Vagina (tissue), 2 donors: ENCODE data around the gene MPC1. TPM values are rescaled to one million over a fixed set of nuclear protein-coding genes. Genes with fewer than 3 reads are reported as not detected.

ENCODE experiments used
- DNase-seq, 2 donors: peaks; one replicate each; pipeline ENCODE4 v3.0.0-alpha.2; 2017; ENCODE audit errors: extremely low spot score in 2 of 2
- H3K27ac ChIP-seq: fragments of 200-600 bp; sonication (generic); one replicate; pipeline ENCODE4 v1.5.1; 2019
- H3K27me3 ChIP-seq: fragments of 200-600 bp; sonication (generic); one replicate; pipeline ENCODE4 v1.5.1; 2019
- H3K36me3 ChIP-seq, 2 donors: fragments of 200-600 bp; sonication (generic); one replicate each; pipeline ENCODE4 v1.5.1; 2017 to 2019
- H3K4me1 ChIP-seq: fragments of 200-600 bp; sonication (generic); one replicate; pipeline ENCODE4 v1.5.1; 2019
- H3K4me3 ChIP-seq, 2 donors: fragments of 200-600 bp; sonication (generic); 1 replicate in 1 of 2; 2 replicates in 1 of 2; pipeline ENCODE4 v1.5.1; 2016 to 2019
- H3K9me3 ChIP-seq: fragments of 200-600 bp; sonication (generic); one replicate; pipeline ENCODE4 v1.5.1; 2019
- CTCF ChIP-seq, 3 experiments: fragments of 450-650 bp in 2 of 3; fragments of 200-600 bp in 1 of 3; sonication (generic) in 1 of 3; IDR thresholded peaks; one replicate each; pipeline ENCODE4 v1.5.1; 2017 to 2019; ENCODE audit warnings: antibody characterized with exemption in 3 of 3, mild to moderate bottlenecking in 2 of 3, moderate library complexity in 2 of 3
- POLR2A ChIP-seq, 2 donors: fragments of 450-650 bp; IDR thresholded peaks; one replicate each; pipeline ENCODE4 v1.6.1; 2017; ENCODE audit warnings: antibody characterized with exemption in 2 of 2, mild to moderate bottlenecking in 2 of 2, moderate library complexity in 2 of 2
- POLR2AphosphoS5 ChIP-seq, 2 donors: sonication (generic); formaldehyde crosslinking; IDR thresholded peaks; one replicate each; pipeline ENCODE4 v1.9.0; 2017; ENCODE audit warnings: antibody characterized with exemption in 2 of 2, mild to moderate bottlenecking in 2 of 2, low read depth in 1 of 2; ENCODE audit not compliant: insufficient read depth in 1 of 2
- intact Hi-C: fragments of 100-400 bp; cut with DNase I; formaldehyde crosslinking; loops from one replicate; pipeline ENCODE4 v1.15.1; 2023
- total RNA-seq: library from RNA; depleted of rRNA; stranded (reverse); fragments of >200 nt; gene quantifications from one replicate; pipeline ENCODE4 v1.2.3, GENCODE V29; 2016

MPC1 gene
- total RNA-seq, 1 donor from 2014 or later: 44.0 TPM

GRCh38 chr6:166338854-166339253, 43.9 kb downstream of the MPC1 start:
- no peak overlapping the region for H3K4me3 ChIP-seq
- no peak for TF ChIP-seq POLR2A (IDR thresholded peaks at IDR 0.05)
- TF ChIP-seq CTCF (IDR thresholded peaks at IDR 0.05): no peak
- TF ChIP-seq POLR2AphosphoS5 (IDR thresholded peaks at IDR 0.05; ENCODE audit: insufficient read depth in 1 of 2, low read depth in 1 of 2): no peak
- H3K9me3 ChIP-seq: no peaks in the 10 kb centered on the region
- no peak overlapping the region for H3K27ac ChIP-seq
- DNase-seq: no peak
- peaks cover 45% of the 10 kb centered on the region for H3K4me1 ChIP-seq
- H3K27me3 ChIP-seq: no peaks in the 10 kb centered on the region
- intact Hi-C loops: loop anchor here (10.0 kb wide), 1 partner anchor 46 kb away; the partner anchor contains the start of gene MPC1
- H3K36me3 ChIP-seq: peaks cover 0 to 6% of the 10 kb centered on the region in 2 donors

- Histone ChIP-seq H3K4me3 (no peak overlapping the region), H3K27me3 (no peaks in the 10 kb centered on the region), H3K9me3 (no peaks in the 10 kb centered on the region), H3K4me1 (peaks cover 54% of the 10 kb centered on the region), H3K36me3 (peaks cover 0 to 6% of the 10 kb centered on the region in 2 donors), H3K27ac (no peak overlapping the region)
- DNase-seq: no peak
- TF ChIP-seq POLR2AphosphoS5 (IDR thresholded peaks at IDR 0.05; ENCODE audit: insufficient read depth in 1 of 2, low read depth in 1 of 2): no peak
- no peak for TF ChIP-seq CTCF (IDR thresholded peaks at IDR 0.05)
- no peak for TF ChIP-seq POLR2A (IDR thresholded peaks at IDR 0.05)
- intact Hi-C loops: loop anchor here (10.0 kb wide), 1 partner anchor 48 kb away; the partner anchor contains the start of gene MPC1
Measured at GRCh38 chr6:166336847-166337246, 45.9 kb downstream of the MPC1 start.

- H3K36me3 ChIP-seq: peaks cover 0 to 6% of the 10 kb centered on the region in 2 donors
- no peaks in the 10 kb centered on the region for H3K9me3 ChIP-seq
- H3K4me3 ChIP-seq: no peak overlapping the region
- intact Hi-C loops: loop anchor here (10.0 kb wide), 1 partner anchor 49 kb away; the partner anchor contains the start of gene MPC1
- TF ChIP-seq CTCF (IDR thresholded peaks at IDR 0.05): no peak
- TF ChIP-seq POLR2AphosphoS5 (IDR thresholded peaks at IDR 0.05; ENCODE audit: insufficient read depth in 1 of 2, low read depth in 1 of 2): no peak
- TF ChIP-seq POLR2A (IDR thresholded peaks at IDR 0.05): no peak
- H3K4me1 ChIP-seq: peaks cover 42% of the 10 kb centered on the region
- no peaks in the 10 kb centered on the region for H3K27me3 ChIP-seq
- DNase-seq: no peak
- H3K27ac ChIP-seq: no peak overlapping the region
Measured at GRCh38 chr6:166335378-166336302, 47.1 kb downstream of the MPC1 start.

GRCh38 chr6:166334878-166335277, 47.9 kb downstream of the MPC1 start:
- H3K9me3 ChIP-seq: no peaks in the 10 kb centered on the region
- H3K4me3 ChIP-seq: no peak overlapping the region
- no peak overlapping the region for H3K27ac ChIP-seq
- TF ChIP-seq POLR2AphosphoS5 (IDR thresholded peaks at IDR 0.05; ENCODE audit: insufficient read depth in 1 of 2, low read depth in 1 of 2) (no peak), POLR2A (IDR thresholded peaks at IDR 0.05) (no peak)
- no peak for DNase-seq
- intact Hi-C loops: loop anchor here (10.0 kb wide), 1 partner anchor 50 kb away; the partner anchor contains the start of gene MPC1
- H3K36me3 ChIP-seq: peaks cover 0 to 6% of the 10 kb centered on the region in 2 donors
- H3K4me1 ChIP-seq: peaks cover 34% of the 10 kb centered on the region
- H3K27me3 ChIP-seq: no peaks in the 10 kb centered on the region

GRCh38 chr6:166333172-166333995, 49.4 kb downstream of the MPC1 start:
- no peak overlapping the region for H3K4me3 ChIP-seq
- intact Hi-C loops: loop anchor here (10.0 kb wide), 1 partner anchor 51 kb away; the partner anchor contains the start of gene MPC1
- peaks cover 21% of the 10 kb centered on the region for H3K4me1 ChIP-seq
- H3K27ac ChIP-seq: no peak overlapping the region
- no peak for DNase-seq
- H3K36me3 ChIP-seq: peaks cover 0 to 8% of the 10 kb centered on the region in 2 donors
- TF ChIP-seq POLR2A (IDR thresholded peaks at IDR 0.05): no peak
- no peak for TF ChIP-seq POLR2AphosphoS5 (IDR thresholded peaks at IDR 0.05; ENCODE audit: insufficient read depth in 1 of 2, low read depth in 1 of 2)
- no peak for TF ChIP-seq CTCF (IDR thresholded peaks at IDR 0.05)
- H3K27me3 ChIP-seq: no peaks in the 10 kb centered on the region
- no peaks in the 10 kb centered on the region for H3K9me3 ChIP-seq
